Measurements from ENCODE around the gene CPA3. TPM values are rescaled to one million over a fixed set of nuclear protein-coding genes. Genes with fewer than 3 reads are reported as not detected.

CPA3 gene
- total RNA-seq, 1 experiment from 2014 or later: not detected

GRCh38 chr3:148883163-148883562, 18.1 kb downstream of the CPA3 start (continued):
- TF ChIP-seq E2F4 (CRISPR knock-in tag; IDR thresholded peaks at IDR 0.05; ENCODE audit: borderline replicate concordance, low read depth): no peak
- no peak for TF ChIP-seq HMGA2 (CRISPR knock-in tag; IDR thresholded peaks at IDR 0.05)
- TF ChIP-seq ZNF121 (CRISPR knock-in tag; IDR thresholded peaks at IDR 0.05): no peak
- no peak for TF ChIP-seq ZNF317 (CRISPR knock-in tag; IDR thresholded peaks at IDR 0.05; ENCODE audit: borderline replicate concordance, low read depth)
- TF ChIP-seq ZNF423 (CRISPR knock-in tag; IDR thresholded peaks at IDR 0.05): no peak
- TF ChIP-seq RELA (CRISPR knock-in tag; IDR thresholded peaks at IDR 0.05; ENCODE audit: borderline replicate concordance): no peak
- no peak for TF ChIP-seq HMGXB4 (CRISPR knock-in tag; IDR thresholded peaks at IDR 0.05)
- no peak for TF ChIP-seq AFF4 (CRISPR knock-in tag; IDR thresholded peaks at IDR 0.05; ENCODE audit: borderline replicate concordance)

- Mint-ChIP-seq H3K4me3 (no peak overlapping the region), H3K36me3 (no peaks in the 10 kb centered on the region), H3K4me1 (no peaks in the 10 kb centered on the region; the same call in 1 of the 2 replicates), H3K9me3 (no peaks in the 10 kb centered on the region), H3K27ac (no peak overlapping the region), H3K27me3 (ENCODE audit: low read depth) (no peaks in the 10 kb centered on the region)
- POLR2A ChIA-PET: no interaction called here
- DNase-seq (ENCODE audit: low spot score) (no peak), ATAC-seq (no peak)
- CTCF ChIA-PET: interaction anchor here (1.4 kb wide), 1 partner anchor 158 kb away, joined by 4 read pairs; no protein-coding TSS in a partner anchor
- no peak for TF ChIP-seq TEAD1 (CRISPR knock-in tag; IDR thresholded peaks at IDR 0.05)
- no peak for TF ChIP-seq PRDM15 (CRISPR knock-in tag; IDR thresholded peaks at IDR 0.05)
- no peak for TF ChIP-seq NR2C2 (CRISPR knock-in tag; IDR thresholded peaks at IDR 0.05)
- no peak for TF ChIP-seq NR3C1 (CRISPR knock-in tag; conservative IDR thresholded peaks at IDR 0.05; ENCODE audit: low read depth)
- no peak for TF ChIP-seq ZBTB43 (CRISPR knock-in tag; IDR thresholded peaks at IDR 0.05)
- no peak for TF ChIP-seq ZNF232 (CRISPR knock-in tag; IDR thresholded peaks at IDR 0.05)
- TF ChIP-seq AFF4 (CRISPR knock-in tag; IDR thresholded peaks at IDR 0.05; ENCODE audit: borderline replicate concordance): no peak
- no peak for TF ChIP-seq ARID4B (CRISPR knock-in tag; IDR thresholded peaks at IDR 0.05; ENCODE audit: borderline replicate concordance)
Measured at GRCh38 chr3:148884261-148884660, 19.2 kb downstream of the CPA3 start.
